ENCODE measurements around the gene TMEM184A.
"Not testable (repeated sequence)": the region's sequence is repeated elsewhere in the genome, so short reads cannot be mapped to it uniquely, and the experiment has no call there.

The TMEM184A gene

GRCh38 chr7:1590476-1590875, 34.5 kb upstream of the TMEM184A start:
- no peak for DNase-seq (ENCODE audit: low read depth in 2 of 2)

GRCh38 chr7:1588978-1589377, 33.0 kb upstream of the TMEM184A start:
- DNase-seq (ENCODE audit: low read depth in 2 of 2) = no peak

GRCh38 chr7:1587738-1588137, 31.7 kb upstream of the TMEM184A start:
- DNase-seq (ENCODE audit: low read depth in 2 of 2) = no peak

GRCh38 chr7:1586827-1587705, 31.1 kb upstream of the TMEM184A start:
- no peak for DNase-seq (ENCODE audit: low read depth in 2 of 2)

- no peak for DNase-seq (ENCODE audit: low read depth in 2 of 2)
These were observed 30.3 kb upstream of the TMEM184A start for GRCh38 chr7:1586126-1586826.

GRCh38 chr7:1585142-1585981, 29.4 kb upstream of the TMEM184A start:
- no peak for DNase-seq (ENCODE audit: low read depth in 2 of 2)

GRCh38 chr7:1584700-1585099, 28.7 kb upstream of the TMEM184A start:
- no peak for DNase-seq (ENCODE audit: low read depth in 2 of 2)

- DNase-seq (ENCODE audit: low read depth in 2 of 2) = not testable (repeated sequence)
These were observed 27.4 kb upstream of the TMEM184A start for GRCh38 chr7:1583241-1583930.

- no peak for DNase-seq (ENCODE audit: low read depth in 2 of 2)
These were observed 24.5 kb upstream of the TMEM184A start for GRCh38 chr7:1580422-1581030.

- peak; percentile 44 to 52 for DNase-seq (ENCODE audit: low read depth in 2 of 2)
These were observed 23.7 kb upstream of the TMEM184A start for GRCh38 chr7:1579481-1580421.

GRCh38 chr7:1578513-1578912, 22.5 kb upstream of the TMEM184A start:
- no peak for DNase-seq (ENCODE audit: low read depth in 2 of 2)

GRCh38 chr7:1576521-1577253, 20.7 kb upstream of the TMEM184A start:
- DNase-seq (ENCODE audit: low read depth in 2 of 2) = no peak

GRCh38 chr7:1575809-1576208, 19.8 kb upstream of the TMEM184A start:
- no peak for DNase-seq (ENCODE audit: low read depth in 2 of 2)

- DNase-seq (ENCODE audit: low read depth in 2 of 2) = no peak
These were observed 16.3 kb upstream of the TMEM184A start for GRCh38 chr7:1572111-1572822.

GRCh38 chr7:1569833-1570632, 14.0 kb upstream of the TMEM184A start, which contains the start of gene PSMG3:
Gene PSMG3, minus strand, starts transcription at chr7:1570032. Its CDS starts 693 bp downstream, at chr7:1569339.
- DNase-seq (ENCODE audit: low read depth in 2 of 2) = peak; percentile 87 to 90

- DNase-seq (ENCODE audit: low read depth in 2 of 2) = no peak
These were observed 13.4 kb upstream of the TMEM184A start for GRCh38 chr7:1569440-1569832.

- DNase-seq (ENCODE audit: low read depth in 2 of 2) = peak in 1 of 2 donors; percentile 23
These were observed 13.0 kb upstream of the TMEM184A start for GRCh38 chr7:1569016-1569415.

Measured in stimulated activated CD8-positive, alpha-beta memory T cell treated with anti-CD3 and anti-CD28 coated beads, Interleukin-2, amount 100 ng/mL, for 48 hours (primary cell).